T-helper 2 cell treated with Interferon-gamma antibody and Interleukin-4, amounts not matched to agents 100 ng/mL and 5 ng/mL, for 36 hours (primary cell): ENCODE measurements around the gene PAM16. TPM values are rescaled to one million over a fixed set of nuclear protein-coding genes. Genes with fewer than 3 reads are reported as not detected.
"Not testable (repeated sequence)": the region's sequence is repeated elsewhere in the genome, so short reads cannot be mapped to it uniquely, and the experiment has no call there.

Experiments used
- intact Hi-C: fragments of 100-400 bp; cut with micrococcal nuclease; formaldehyde crosslinking; loops from one replicate; pipeline ENCODE4 v1.15.1; 2023
- total RNA-seq: library from RNA; stranded (reverse); gene quantifications from 2 replicates; pipeline ENCODE4 v1.2.3, GENCODE V29; 2022

PAM16 gene
- total RNA-seq, 1 donor from 2014 or later = 48.5 TPM

DNA sequence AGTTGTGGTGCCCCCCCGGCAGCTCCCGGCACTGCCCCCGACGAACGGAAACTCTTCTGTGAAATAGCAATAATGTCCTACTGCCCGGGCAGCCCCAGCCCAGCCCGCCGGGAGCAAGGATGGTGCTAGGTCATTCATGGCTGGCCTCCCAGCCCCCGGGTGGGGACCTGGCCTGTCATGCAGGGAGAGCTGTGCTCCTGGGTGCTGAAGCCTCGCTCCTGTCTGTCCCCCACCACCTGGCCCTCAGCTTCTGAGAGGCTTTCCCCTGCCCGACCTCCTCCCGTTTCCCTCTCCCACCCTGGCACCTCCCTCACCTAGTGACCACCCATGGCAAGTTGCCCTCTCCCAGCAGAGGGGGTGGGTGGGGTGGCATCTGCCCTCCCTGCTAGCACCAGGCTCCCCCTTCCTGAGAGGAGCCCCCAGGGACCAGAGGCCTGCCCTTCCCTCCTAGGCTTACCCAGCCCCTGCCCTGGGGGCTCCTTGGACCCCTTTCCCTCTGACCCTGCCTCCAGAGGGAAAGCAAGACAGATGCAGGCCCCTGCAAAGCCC lies 13.5 kb downstream of the PAM16 start:
- intact Hi-C loops = no loop called here

DNA sequence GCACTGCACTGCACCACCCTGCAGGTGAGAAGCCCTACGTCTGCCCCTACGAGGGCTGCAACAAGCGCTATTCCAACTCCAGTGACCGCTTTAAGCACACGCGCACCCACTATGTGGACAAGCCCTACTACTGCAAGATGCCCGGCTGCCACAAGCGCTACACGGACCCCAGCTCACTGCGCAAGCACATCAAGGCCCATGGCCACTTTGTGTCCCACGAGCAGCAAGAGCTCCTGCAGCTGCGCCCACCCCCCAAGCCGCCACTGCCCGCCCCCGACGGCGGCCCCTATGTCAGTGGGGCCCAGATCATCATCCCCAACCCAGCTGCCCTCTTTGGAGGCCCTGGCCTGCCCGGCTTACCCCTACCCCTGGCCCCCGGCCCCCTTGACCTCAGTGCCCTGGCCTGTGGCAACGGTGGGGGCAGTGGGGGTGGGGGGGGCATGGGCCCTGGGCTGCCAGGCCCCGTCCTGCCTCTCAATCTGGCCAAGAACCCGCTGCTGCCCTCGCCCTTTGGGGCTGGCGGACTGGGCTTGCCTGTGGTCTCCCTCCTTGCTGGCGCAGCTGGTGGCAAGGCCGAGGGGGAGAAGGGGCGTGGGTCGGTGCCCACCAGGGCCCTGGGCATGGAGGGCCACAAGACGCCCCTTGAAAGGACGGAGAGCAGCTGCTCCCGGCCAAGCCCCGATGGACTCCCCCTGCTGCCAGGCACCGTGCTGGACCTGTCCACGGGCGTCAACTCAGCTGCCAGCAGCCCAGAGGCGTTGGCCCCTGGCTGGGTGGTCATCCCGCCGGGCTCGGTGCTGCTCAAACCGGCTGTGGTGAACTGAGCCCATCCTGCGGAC lies 14.2 kb downstream of the PAM16 start:
- intact Hi-C loops = no loop called here

DNA sequence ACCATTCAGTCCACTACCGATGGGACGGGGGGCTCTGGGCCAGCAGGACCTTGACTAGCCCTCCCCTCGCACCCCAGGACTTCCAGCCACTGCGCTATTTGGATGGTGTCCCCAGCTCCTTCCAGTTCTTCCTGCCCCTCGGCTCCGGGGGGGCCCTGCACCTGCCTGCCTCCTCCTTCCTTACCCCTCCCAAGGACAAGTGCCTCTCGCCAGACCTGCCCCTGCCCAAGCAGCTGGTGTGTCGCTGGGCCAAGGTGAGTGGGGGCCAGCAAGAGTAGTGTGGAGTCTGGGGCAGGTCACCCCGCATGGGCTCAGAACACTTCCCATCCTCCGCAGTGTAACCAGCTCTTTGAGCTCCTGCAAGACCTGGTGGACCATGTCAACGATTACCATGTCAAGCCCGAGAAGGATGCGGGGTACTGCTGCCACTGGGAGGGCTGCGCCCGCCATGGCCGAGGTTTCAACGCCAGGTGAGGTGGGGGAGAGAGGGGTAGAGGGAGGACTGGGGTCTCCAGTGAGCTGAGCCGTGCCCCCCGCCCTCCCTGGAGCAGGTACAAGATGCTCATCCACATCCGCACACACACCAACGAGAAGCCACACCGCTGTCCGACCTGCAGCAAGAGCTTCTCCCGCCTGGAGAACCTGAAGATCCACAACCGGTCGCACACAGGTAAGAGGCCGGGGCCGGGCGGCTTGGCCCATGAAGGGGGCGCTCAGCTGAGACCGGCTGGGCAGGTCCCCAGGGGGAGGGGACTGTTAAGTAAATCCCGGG lies 16.2 kb downstream of the PAM16 start:
- intact Hi-C loops = no loop called here

DNA sequence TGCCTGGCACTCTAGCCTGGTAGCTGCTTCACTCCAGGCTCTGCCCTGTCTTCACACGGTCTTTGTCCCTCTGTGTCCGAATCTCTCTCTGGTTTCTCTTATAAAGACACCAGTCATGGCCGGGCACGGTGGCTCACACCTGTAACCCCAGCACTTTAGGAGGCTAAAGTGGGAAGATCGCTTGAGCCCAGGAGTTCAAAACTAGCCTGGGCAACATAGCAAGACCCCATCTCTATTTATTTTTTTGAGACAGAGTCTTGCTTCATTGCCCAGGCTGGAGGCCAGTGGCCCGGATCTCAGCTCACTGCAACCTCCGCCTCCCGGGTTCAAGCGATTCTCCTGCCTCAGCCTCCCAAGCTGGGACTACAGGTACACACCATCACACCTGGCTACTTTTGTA lies 17.4 kb downstream of the PAM16 start:
- intact Hi-C loops = not testable (repeated sequence)

DNA sequence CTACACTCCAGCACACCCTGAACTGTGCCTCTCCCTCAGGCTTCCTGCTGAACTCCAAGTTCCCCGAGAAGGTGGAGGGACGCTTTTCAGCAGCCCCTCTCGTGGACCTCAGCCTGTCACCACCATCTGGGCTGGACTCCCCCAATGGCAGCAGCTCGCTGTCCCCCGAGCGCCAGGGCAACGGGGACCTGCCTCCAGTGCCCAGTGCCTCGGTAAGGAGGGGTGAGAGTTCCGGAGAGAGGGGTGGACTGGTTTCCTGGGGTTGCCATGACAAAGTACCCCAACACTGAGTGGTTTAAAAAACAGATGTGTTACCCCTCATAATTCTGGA lies 17.8 kb downstream of the PAM16 start:
- intact Hi-C loops = no loop called here

DNA sequence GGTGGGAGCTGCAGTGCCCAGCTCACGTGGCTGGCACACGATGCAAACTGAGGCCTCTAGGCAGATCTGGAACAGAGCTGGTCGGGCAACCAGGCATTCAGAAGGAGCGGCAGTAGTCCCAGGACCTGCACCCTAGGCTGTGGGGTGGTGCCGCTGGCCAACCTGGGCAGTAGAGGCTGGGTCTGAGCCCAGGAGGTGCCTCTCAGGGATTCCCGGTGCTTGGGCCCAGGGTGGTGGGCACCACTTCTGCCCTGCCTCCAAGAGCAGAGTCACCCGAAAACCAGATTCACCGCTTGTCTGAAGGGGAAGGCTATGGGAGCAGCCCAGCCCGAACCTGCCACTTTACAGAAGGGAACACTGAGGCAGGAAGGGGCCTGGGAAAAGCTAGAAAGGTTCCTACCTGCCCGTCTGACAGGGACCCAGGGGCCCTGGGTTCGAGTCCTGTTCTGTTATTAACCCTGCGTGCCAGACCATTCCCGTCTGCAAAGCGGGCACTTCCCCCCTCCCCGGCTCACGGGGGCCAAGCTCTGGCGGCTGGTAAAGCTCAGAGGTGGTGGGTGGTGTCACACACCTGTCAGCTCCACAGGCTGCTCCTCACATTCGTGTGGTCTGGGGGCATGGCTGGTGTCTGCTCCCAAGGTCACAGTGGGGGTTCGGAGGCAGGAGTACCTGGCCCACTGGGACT lies 18.4 kb downstream of the PAM16 start:
- intact Hi-C loops = no loop called here

DNA sequence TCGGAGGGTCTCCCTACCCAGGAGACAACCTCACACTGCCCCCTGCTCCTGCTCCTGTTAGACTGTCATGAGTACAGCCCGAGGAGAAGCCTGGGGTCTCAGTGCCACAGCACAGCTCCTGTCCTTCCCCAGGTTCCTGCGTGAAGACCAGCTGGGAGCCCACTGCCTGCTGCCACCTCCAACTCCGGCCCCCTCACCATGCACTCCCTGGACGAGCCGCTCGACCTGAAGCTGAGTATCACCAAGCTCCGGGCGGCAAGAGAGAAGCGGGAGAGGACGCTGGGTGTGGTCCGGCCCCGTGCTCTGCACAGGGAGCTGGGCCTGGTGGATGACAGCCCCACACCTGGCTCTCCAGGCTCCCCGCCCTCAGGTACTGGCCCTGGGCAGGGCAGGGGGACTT lies 19.0 kb downstream of the PAM16 start:
- intact Hi-C loops = no loop called here

DNA sequence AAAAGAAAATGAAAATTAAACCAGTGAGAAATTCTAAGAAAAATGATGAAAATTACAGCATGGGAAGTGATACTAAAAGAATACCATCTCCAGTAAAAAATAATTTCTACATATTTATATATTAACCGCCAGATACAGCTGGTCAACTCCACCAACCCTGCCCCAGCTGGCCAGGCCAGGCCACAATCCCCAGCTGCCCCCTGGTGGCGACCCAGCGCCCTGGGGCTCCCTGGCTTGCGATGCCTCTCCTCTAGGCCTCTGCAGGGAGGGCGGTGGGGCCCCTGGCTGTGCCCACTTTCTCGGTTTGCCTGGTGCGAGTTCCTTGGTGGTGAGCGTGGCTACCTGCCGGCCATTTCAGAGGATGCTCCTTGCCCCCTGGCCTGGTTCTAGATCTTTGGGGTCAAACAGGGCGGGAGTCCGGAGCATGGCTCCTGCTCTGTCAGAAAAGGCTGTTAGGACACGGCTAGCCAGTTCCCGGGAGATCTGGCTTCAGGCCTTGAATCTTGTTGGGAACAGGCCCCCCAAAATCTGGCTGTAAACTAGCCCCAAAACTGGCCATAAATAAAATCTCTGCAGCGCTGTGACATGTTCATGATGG lies 20.7 kb downstream of the PAM16 start:
- intact Hi-C loops = loop anchor here (1.0 kb wide), 1 partner anchor 42 kb away; no protein-coding TSS in a partner anchor

DNA sequence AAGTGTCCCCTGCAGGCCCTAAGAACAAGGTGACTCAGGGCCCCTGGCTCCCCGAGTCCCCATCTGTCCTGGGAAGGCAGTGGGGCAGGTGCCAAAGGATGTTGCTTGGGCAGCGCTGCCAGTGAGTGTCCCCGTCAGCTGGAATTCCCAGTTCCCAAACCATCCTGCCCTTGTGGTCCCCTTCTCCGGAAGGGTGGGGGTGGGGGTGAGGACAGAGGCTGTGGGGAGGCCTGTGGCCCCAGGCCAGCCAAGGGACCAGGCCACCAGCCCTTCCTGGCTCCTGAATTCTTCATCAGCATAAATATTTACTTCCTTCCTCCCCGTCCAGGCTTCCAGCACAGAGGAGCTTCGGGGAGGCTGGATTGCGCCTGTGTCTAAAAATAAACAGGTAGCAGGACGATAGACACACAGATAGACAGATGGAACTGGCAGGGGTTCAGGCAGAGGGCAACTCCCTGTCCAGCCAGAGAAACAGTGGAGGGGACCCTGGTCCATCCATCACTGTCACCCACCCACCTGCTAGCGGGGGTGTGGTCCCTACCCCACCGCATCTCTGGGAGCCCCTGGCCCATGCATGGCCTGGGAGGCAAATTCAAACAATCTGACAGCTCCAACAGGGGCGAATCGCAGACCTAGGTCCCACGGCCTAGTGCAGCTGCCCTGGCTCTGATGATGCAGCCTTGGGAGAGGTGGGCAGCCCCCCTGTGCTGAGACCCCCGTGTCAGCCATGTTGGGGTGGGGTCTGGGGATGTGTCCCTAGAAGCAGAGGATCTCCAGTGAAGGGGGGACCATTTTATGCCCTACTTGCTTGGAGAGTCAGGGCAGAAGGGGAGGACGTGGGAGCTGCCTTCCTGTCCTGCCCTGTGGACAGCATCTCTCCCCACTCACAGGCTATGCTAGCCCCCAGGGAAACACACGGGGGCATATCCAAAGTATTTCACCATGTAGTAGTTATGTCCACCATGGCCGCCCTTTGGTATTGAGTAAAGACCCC lies 22.0 kb downstream of the PAM16 start:
- intact Hi-C loops = no loop called here

DNA sequence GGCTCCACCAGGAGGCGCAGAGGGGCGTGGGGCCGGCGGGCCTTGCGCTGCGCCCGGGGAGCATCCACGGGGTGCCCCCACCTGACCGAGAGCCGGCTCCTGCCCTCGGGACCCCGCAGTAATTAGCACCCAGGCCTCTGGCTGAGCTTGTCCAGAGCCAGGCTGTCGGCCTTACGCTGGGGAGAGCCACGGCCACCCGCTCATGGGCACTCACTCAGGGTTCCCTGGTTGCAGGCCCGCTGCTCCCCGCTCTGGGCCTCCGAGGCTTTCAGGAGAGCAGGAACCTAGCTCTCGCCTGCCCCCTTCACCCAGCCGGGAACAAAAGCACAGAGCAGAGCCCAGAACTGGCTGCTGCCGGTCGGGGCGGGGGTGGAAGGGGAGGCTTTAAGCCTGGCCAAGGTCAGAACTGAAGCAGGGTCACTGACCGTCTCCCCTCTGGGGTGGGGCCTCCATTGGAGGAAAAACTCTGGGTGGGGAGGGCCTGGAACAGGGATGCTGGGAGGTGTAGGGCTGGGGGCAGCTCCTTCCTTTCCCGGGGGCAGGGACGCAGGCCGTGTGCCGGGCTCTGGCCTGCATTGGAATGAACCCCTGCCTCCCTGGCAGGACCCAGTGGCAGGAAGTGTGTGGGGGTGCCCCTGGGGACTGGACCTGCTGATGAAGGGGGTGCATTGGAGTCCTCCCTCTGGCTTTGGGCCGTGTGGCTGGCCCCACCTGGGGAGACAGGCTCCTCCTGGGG lies 22.9 kb downstream of the PAM16 start:
- intact Hi-C loops = no loop called here

DNA sequence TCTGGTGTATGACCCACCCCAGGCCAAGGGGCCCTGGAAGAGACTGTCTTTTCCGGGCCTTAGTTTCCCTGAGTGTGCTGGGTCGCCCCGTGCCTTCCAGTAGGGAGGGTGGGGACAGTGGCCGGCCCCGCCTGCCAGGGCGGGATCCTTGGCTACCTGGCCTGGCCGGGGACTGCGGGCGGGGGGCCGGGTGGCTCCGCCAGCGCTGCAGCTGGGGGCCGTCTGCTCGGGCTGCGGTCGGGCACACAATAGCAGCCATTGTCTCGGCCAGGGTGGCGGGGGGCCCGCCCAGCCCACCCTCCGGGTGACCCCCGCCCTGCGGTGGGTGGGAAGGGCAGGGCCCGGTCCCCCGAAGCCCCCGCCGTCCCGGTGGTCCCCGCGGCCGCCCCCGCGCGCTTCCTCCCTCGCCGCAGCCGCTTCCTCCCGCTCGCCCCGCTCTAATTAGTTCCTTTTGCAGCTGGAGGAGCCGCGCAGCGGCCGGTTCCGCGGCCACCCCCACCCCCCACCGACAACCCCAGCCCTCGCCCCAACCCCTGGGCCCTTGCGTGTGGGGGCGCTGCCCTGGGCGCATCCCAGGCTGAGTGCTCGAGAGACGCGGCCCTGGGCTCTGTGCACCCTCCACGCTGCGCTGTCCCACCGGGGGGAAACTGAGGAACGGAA lies 23.6 kb downstream of the PAM16 start:
- intact Hi-C loops = no loop called here

DNA sequence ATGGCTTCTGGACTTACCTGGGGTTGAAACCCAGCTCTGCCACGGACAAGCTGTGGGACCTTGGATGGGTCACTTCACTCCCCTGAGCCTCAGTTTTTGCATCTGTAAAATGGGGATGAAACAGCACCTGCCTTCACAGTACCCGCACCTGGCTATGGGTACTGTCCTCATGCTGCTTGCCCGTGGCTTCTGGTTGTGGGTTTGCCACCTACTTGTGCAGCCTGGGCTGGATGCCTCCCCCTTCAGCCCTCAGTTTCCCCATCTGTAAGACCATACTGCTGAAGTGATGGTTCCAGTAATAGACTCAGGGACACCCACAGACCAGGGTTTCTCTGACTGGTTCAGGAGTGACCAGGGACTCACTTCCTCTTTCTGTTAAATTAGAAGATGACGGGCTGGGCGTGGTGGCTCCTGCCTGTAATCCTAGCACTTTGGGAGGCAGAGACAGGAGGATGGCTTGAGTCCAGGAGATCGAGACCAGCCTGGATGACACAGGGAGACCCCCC lies 25.8 kb downstream of the PAM16 start:
- intact Hi-C loops = no loop called here

DNA sequence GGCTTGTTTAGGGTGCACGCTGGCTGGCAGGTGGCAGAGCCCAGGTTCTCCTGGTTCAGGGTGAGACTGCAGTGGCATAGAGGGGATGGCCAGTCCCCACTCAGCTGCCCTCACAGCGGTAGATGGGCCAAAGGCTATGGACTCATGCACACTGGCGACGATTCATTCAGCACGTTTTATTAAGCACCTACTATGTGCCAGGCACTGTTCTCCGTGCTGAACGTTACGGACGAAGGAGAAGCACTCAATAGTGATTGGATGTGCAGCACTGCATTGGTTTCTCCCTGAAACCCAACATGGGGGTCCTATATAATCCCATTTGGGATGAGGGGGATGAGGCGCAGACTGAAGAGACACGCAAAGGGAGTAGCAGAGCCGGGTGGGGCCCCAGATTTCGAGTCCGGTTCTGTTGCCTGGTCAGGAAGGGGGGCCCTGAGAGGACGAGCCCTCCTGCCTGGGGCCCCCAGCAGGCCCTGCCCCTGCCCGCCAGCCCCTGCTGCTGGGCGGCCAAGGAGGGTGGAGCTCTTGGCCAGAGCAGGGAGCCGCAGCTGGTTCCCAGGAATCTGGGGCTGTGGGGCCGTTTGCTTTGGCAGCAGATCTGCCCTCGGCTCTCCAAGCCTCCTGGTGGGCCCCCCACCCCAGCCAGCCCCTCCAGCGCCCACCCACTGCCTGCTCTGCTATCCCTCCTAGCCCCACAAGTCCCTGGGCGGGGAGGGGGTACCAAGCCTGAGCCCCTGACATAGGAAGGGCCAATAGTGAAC lies 26.4 kb downstream of the PAM16 start:
- intact Hi-C loops = no loop called here

DNA sequence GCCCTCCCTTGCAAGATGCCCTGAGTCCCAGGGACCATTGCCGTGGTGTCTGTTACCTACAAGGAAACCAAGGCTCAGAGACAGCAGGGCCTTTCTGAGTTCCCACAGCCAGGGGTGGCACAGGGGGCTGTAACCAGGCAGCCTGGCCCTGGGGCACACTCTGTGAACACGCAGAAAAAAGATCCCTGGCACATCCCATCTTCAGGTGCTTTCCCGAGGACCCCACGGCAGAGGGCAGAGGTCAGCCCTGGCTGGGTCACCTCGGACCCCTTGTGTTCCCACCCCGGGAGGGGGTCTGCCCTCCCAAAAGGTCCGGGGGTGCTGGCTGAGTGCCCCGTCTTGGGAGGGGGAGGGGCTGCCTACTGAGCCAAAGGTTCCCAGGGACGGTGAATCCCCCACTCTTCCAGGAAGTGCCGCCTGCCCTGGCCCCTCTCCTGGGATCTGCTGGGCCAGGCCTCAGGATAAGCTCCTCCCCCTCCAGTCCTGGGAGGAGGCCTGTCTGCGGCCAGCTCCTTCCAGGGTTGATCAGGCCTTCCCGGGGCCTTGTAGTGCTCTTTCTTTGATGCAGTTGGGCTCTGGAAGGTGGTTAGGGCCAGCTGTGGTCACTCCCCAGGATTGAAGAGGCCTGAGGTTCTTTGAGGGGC lies 27.2 kb downstream of the PAM16 start:
- intact Hi-C loops = no loop called here

DNA sequence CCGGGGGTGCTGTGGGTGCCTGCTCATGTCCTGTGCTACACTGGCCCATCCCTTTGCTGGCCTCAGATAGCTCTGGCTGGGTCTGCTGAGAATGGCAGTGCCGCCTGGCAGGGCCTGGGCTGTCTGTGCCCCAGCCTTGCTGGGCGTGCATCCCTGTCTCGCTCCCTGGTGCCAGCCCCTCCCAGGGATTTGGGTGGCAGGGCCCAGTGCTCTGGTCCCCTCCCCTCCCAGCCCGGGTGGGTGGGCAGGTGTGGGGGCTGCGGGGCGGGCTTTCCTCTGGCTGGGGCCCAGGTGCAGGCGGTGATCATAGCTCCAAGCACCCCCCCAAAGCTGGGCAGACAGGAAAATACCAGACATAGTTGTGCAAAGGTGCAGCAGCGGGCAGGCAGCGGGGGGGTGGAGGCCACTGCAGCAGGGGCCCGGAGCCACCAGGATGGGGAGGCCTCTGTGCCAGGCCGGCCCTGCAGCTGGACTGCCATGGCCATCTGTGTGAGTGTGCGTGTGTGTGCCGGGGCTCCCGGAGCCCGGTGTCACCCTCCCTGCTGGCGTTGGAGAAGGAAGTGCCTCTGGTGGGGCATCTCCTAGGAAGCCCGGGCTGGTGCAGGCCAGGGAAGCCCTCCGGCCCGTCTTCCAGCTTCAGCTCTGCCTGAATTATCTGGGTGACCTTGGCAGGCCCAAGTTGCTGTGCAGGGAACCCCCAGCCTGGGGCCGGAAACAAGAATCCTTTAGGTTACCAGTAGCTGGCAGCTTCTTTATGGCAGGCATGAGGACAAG lies 27.9 kb downstream of the PAM16 start:
- intact Hi-C loops = no loop called here

DNA sequence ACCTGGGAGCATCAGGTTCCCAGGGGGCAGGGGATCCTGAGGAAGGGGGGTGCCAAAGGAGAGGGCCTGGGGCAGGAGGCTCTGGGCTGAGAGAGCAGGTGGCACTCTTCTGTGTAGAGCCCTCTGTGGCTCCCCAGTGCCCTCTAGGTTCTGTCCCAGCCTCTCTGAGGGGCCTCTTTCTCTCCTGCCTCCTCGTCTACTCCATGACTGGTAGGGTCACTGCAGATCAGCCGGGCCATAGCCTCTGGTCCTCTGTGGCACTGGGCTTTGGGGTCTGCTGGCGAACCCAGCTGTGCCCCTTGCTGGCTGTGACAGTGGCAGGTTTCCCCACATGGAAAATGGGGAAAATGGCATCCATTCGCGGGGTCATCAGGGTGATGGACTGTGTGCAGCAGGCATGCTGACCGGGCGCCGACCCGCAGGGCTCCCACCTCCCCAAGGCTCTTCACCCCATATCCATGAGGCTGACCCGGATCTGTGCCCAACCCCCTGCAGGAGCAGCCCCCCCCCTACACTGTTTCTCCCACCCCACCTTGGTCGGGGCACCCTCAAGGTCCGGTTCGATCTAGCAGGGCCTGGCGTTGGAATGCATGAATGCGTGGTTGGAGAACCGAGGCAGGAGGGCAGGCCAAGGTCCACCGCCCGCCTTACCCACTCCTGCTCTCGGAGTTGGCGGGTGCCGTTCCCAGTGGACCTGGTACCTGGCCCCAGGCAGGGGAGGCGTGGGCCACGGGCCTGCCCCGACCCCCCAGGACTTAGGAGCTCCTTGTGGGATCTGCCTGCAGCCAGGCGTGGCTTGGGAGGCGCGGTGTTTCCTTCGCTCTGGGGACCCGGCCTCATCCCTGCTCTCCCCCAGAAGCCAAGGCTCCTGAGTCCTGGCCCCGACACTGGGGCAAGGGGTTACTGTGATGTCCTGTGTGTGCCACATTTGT lies 28.7 kb downstream of the PAM16 start:
- intact Hi-C loops = no loop called here
